Mesothelial cell of epicardium (in vitro differentiated cells): Measurements from ENCODE around the gene SLC8A3. TPM values are rescaled to one million over a fixed set of nuclear protein-coding genes. Genes with fewer than 3 reads are reported as not detected.

ENCODE experiments used
- DNase-seq, 2 experiments: peaks; one replicate each; pipeline ENCODE4 v3.0.0; 2021; ENCODE audit warnings: low spot score in 2 of 2; ENCODE audit not compliant: unreplicated experiment in 2 of 2
- H3K27ac Mint-ChIP-seq: 2 replicates; pipeline ENCODE4 v1.8.0; 2021; ENCODE audit warnings: mixed read lengths
- H3K27me3 Mint-ChIP-seq: 2 replicates; pipeline ENCODE4 v1.8.0; 2021; ENCODE audit warnings: low read depth, mixed read lengths
- H3K36me3 Mint-ChIP-seq: 2 replicates; pipeline ENCODE4 v1.8.0; 2021; ENCODE audit warnings: mixed read lengths
- H3K4me1 Mint-ChIP-seq: 2 replicates; pipeline ENCODE4 v1.8.0; 2021; ENCODE audit warnings: mixed read lengths
- H3K4me3 Mint-ChIP-seq: 2 replicates; pipeline ENCODE4 v1.8.0; 2021; ENCODE audit warnings: mild to moderate bottlenecking, moderate library complexity, mixed read lengths
- H3K9me3 Mint-ChIP-seq: 2 replicates; pipeline ENCODE4 v1.8.0; 2021; ENCODE audit warnings: mixed read lengths
- CTCF ChIP-seq: fragments of 200-600 bp; sonication (generic); IDR thresholded peaks from one replicate; pipeline ENCODE4 v1.5.0; 2021; ENCODE audit warnings: antibody characterized with exemption; ENCODE audit not compliant: unreplicated experiment
- total RNA-seq: library from RNA; stranded (reverse); gene quantifications from 3 replicates; pipeline ENCODE4 v1.2.1, GENCODE V29; 2021

Gene SLC8A3
- total RNA-seq, 1 donor from 2014 or later = 0.27 TPM

- DNase-seq = no peak
- Mint-ChIP-seq H3K9me3 (no peaks in the 10 kb centered on the region), H3K4me1 (peaks cover 5% of the 10 kb centered on the region), H3K36me3 (no peaks in the 10 kb centered on the region), H3K27me3 (peaks cover 69% of the 10 kb centered on the region), H3K27ac (no peak overlapping the region), H3K4me3 (no peak overlapping the region)
- TF ChIP-seq CTCF = no peak
Measured at GRCh38 chr14:70077720-70078119, 111.0 kb downstream of the SLC8A3 start.

GRCh38 chr14:70077005-70077404, 111.7 kb downstream of the SLC8A3 start:
- no peak overlapping the region for H3K27ac Mint-ChIP-seq
- DNase-seq = no peak

GRCh38 chr14:70073924-70074566, 114.7 kb downstream of the SLC8A3 start:
- Mint-ChIP-seq H3K4me3 (no peak overlapping the region), H3K27ac (no peak overlapping the region), H3K27me3 (peaks cover 70% of the 10 kb centered on the region), H3K9me3 (no peaks in the 10 kb centered on the region), H3K4me1 (peaks cover 5% of the 10 kb centered on the region), H3K36me3 (no peaks in the 10 kb centered on the region)
- peak; percentile 80 for TF ChIP-seq CTCF
- peak in 1 of 2 experiments; percentile 67 for DNase-seq

More at GRCh38 chr14:70077005-70077404, 111.7 kb downstream of the SLC8A3 start:
- H3K36me3 Mint-ChIP-seq = no peaks in the 10 kb centered on the region
- H3K9me3 Mint-ChIP-seq = no peaks in the 10 kb centered on the region
- no peak for TF ChIP-seq CTCF
- H3K4me1 Mint-ChIP-seq = peaks cover 5% of the 10 kb centered on the region
- peaks cover 69% of the 10 kb centered on the region for H3K27me3 Mint-ChIP-seq
- no peak overlapping the region for H3K4me3 Mint-ChIP-seq

- Mint-ChIP-seq H3K36me3 (no peaks in the 10 kb centered on the region), H3K4me3 (no peak overlapping the region), H3K9me3 (no peaks in the 10 kb centered on the region), H3K27ac (no peak overlapping the region), H3K27me3 (peaks cover 61% of the 10 kb centered on the region), H3K4me1 (no peaks in the 10 kb centered on the region)
- no peak for TF ChIP-seq CTCF
- DNase-seq = no peak
Measured at GRCh38 chr14:70069186-70069585, 119.6 kb downstream of the SLC8A3 start.

GRCh38 chr14:70067810-70068209, 120.9 kb downstream of the SLC8A3 start:
- H3K27ac Mint-ChIP-seq = no peak overlapping the region
- no peaks in the 10 kb centered on the region for H3K36me3 Mint-ChIP-seq
- TF ChIP-seq CTCF = no peak
- H3K27me3 Mint-ChIP-seq = peaks cover 66% of the 10 kb centered on the region
- H3K4me1 Mint-ChIP-seq = no peaks in the 10 kb centered on the region
- H3K9me3 Mint-ChIP-seq = no peaks in the 10 kb centered on the region
- DNase-seq = no peak
- no peak overlapping the region for H3K4me3 Mint-ChIP-seq
